Endodermal cell (in vitro differentiated cells): ENCODE data around the gene KRTAP10-6. TPM values are rescaled to one million over a fixed set of nuclear protein-coding genes. Genes with fewer than 3 reads are reported as not detected.

ENCODE experiments used
- DNase-seq: peaks from one replicate; pipeline ENCODE4 v3.0.0-alpha.2; 2017
- H3K27ac ChIP-seq: 2 replicates; pipeline ENCODE4 v1.5.1; 2013; ENCODE audit warnings: mild to moderate bottlenecking, low read depth, low read length, moderate library complexity
- H3K27me3 ChIP-seq: 2 replicates; pipeline ENCODE4 v1.6.1; 2013; ENCODE audit warnings: mild to moderate bottlenecking, low read length, moderate library complexity; ENCODE audit not compliant: insufficient read depth, control insufficient read depth, poor library complexity, severe bottlenecking
- H3K36me3 ChIP-seq: 2 replicates; pipeline ENCODE4 v1.7.0; 2013; ENCODE audit warnings: mild to moderate bottlenecking, low read length, moderate library complexity; ENCODE audit not compliant: control insufficient read depth, insufficient read depth
- H3K4me1 ChIP-seq: one replicate; pipeline ENCODE4 v1.7.0; 2013; ENCODE audit warnings: low read length; ENCODE audit not compliant: control insufficient read depth, insufficient read depth
- H3K4me3 ChIP-seq: 2 replicates; pipeline ENCODE4 v1.5.1; 2013; ENCODE audit warnings: mild to moderate bottlenecking, low read length, moderate library complexity
- H3K9ac ChIP-seq: 2 replicates; pipeline ENCODE4 v1.6.1; 2013; ENCODE audit warnings: mild to moderate bottlenecking, low read length, moderate library complexity; ENCODE audit not compliant: poor library complexity, severe bottlenecking; ENCODE audit errors: extremely low read depth
- H3K9me3 ChIP-seq: 2 replicates; pipeline ENCODE4 v1.6.1; 2013; ENCODE audit warnings: mild to moderate bottlenecking, low read length, moderate library complexity; ENCODE audit not compliant: control insufficient read depth
- H3K27ac Mint-ChIP-seq: 2 replicates; pipeline ENCODE4 v1.8.0; 2020; ENCODE audit warnings: mixed read lengths
- H3K27me3 Mint-ChIP-seq: 2 replicates; pipeline ENCODE4 v1.8.0; 2021; ENCODE audit warnings: mild to moderate bottlenecking, mixed read lengths; ENCODE audit not compliant: insufficient read depth
- H3K36me3 Mint-ChIP-seq: 2 replicates; pipeline ENCODE4 v1.8.0; 2020; ENCODE audit warnings: low read depth, mixed read lengths
- H3K4me1 Mint-ChIP-seq: 2 replicates; pipeline ENCODE4 v1.8.0; 2020; ENCODE audit warnings: mixed read lengths
- H3K4me3 Mint-ChIP-seq: 2 replicates; pipeline ENCODE4 v1.8.0; 2020; ENCODE audit warnings: mild to moderate bottlenecking, moderate library complexity, mixed read lengths
- H3K9me3 Mint-ChIP-seq: 2 replicates; pipeline ENCODE4 v1.8.0; 2020; ENCODE audit warnings: mild to moderate bottlenecking, mixed read lengths
- CTCF ChIP-seq: fragments of 200-600 bp; sonication (generic); conservative IDR thresholded peaks from 2 replicates; pipeline ENCODE4 v1.5.0; 2021; ENCODE audit warnings: antibody characterized with exemption, mild to moderate bottlenecking
- WGBS, 2 experiments: methylation state at CpG; one replicate each; pipeline versions ENCODE4 v1.1.5 to v1.1.7; 2013; ENCODE audit warnings: missing lambda C conversion rate in 2 of 2, mixed read lengths in 1 of 2; ENCODE audit not compliant: insufficient coverage in 1 of 2, insufficient read length in 1 of 2; 5-methylcytosine and 5-hydroxymethylcytosine counted together
- total RNA-seq, 2 donors: library from RNA; stranded (reverse); fragmentation: NEBNext Ultra II Directional in 1 of 2; extraction: Animal tissue kit (Norgen Biotek cat#: 25700) in 1 of 2; gene quantifications; 2 replicates in 1 of 2; 3 replicates in 1 of 2; pipeline ENCODE4 v1.2.1, GENCODE V29; 2021

Gene KRTAP10-6
- total RNA-seq, 2 donors from 2014 or later, result not detected

GRCh38 chr21:44548922-44549321 is 43.4 kb downstream of the KRTAP10-6 start:
- no peaks in the 10 kb centered on the region for H3K4me1 ChIP-seq
- H3K4me1 Mint-ChIP-seq, result peaks cover 14% of the 10 kb centered on the region
- no peak overlapping the region for H3K27ac Mint-ChIP-seq
- H3K27me3 ChIP-seq, result no peaks in the 10 kb centered on the region
- H3K27me3 Mint-ChIP-seq, result peaks cover 1% of the 10 kb centered on the region
- no peak for TF ChIP-seq CTCF
- no peaks in the 10 kb centered on the region for H3K9me3 ChIP-seq
- no peak overlapping the region for H3K4me3 ChIP-seq
- WGBS, 2 experiments, result 50 to 71% methylated on average over 14 of the region's 14 CpGs
- no peaks in the 10 kb centered on the region for H3K36me3 ChIP-seq
- DNase-seq, result peak; percentile 61
- no peaks in the 10 kb centered on the region for H3K36me3 Mint-ChIP-seq
- H3K9ac ChIP-seq, result no peak overlapping the region
- H3K27ac ChIP-seq, result peak overlapping the region; percentile 83
- peaks cover 14% of the 10 kb centered on the region for H3K9me3 Mint-ChIP-seq
- no peak overlapping the region for H3K4me3 Mint-ChIP-seq

GRCh38 chr21:44548381-44548780 is 43.9 kb downstream of the KRTAP10-6 start:
- no peak for TF ChIP-seq CTCF
- Histone ChIP-seq H3K9me3 (no peaks in the 10 kb centered on the region), H3K27me3 (no peaks in the 10 kb centered on the region), H3K27ac (peak overlapping the region; percentile 83), H3K4me3 (no peak overlapping the region), H3K9ac (no peak overlapping the region), H3K4me1 (no peaks in the 10 kb centered on the region), H3K36me3 (no peaks in the 10 kb centered on the region)
- peaks cover 14% of the 10 kb centered on the region for H3K4me1 Mint-ChIP-seq
- peaks cover 1% of the 10 kb centered on the region for H3K27me3 Mint-ChIP-seq
- 92 to 95% methylated on average over 13 of the region's 13 CpGs for WGBS, 2 experiments
- peaks cover 14% of the 10 kb centered on the region for H3K9me3 Mint-ChIP-seq
- no peak overlapping the region for H3K4me3 Mint-ChIP-seq
- no peak overlapping the region for H3K27ac Mint-ChIP-seq
- no peaks in the 10 kb centered on the region for H3K36me3 Mint-ChIP-seq
- DNase-seq, result no peak

- no peaks in the 10 kb centered on the region for H3K27me3 ChIP-seq
- 88 to 90% methylated on average over 4 to 5 of the region's 5 CpGs for WGBS, 2 experiments
Measured at GRCh38 chr21:44547656-44548331, 44.5 kb downstream of the KRTAP10-6 start.

More at GRCh38 chr21:44547656-44548331, 44.5 kb downstream of the KRTAP10-6 start:
- H3K36me3 ChIP-seq, result no peaks in the 10 kb centered on the region
- Mint-ChIP-seq H3K4me1 (peaks cover 14% of the 10 kb centered on the region), H3K27ac (no peak overlapping the region), H3K4me3 (no peak overlapping the region), H3K36me3 (no peaks in the 10 kb centered on the region), H3K9me3 (peaks cover 14% of the 10 kb centered on the region), H3K27me3 (peaks cover 1% of the 10 kb centered on the region)
- no peak for TF ChIP-seq CTCF
- H3K9me3 ChIP-seq, result no peaks in the 10 kb centered on the region
- no peak overlapping the region for H3K27ac ChIP-seq
- no peak overlapping the region for H3K4me3 ChIP-seq
- no peak overlapping the region for H3K9ac ChIP-seq
- no peak for DNase-seq
- H3K4me1 ChIP-seq, result no peaks in the 10 kb centered on the region
